GM19397 (cell line): ENCODE measurements around the gene LRRC63.
"Not testable (repeated sequence)": the region's sequence is repeated elsewhere in the genome, so short reads cannot be mapped to it uniquely, and the experiment has no call there.

ENCODE experiments used
- ATAC-seq: cut with Tn5 transposase; IDR thresholded peaks from one replicate; pipeline ENCODE4 v1.9.1; 2021; ENCODE audit warnings: mild to moderate bottlenecking, moderate library complexity; ENCODE audit not compliant: unreplicated experiment

Gene LRRC63

GRCh38 chr13:46232281-46232680, 20.6 kb downstream of the LRRC63 start:
- no peak for ATAC-seq

GRCh38 chr13:46235286-46235685, 23.6 kb downstream of the LRRC63 start:
- ATAC-seq: no peak

DNA sequence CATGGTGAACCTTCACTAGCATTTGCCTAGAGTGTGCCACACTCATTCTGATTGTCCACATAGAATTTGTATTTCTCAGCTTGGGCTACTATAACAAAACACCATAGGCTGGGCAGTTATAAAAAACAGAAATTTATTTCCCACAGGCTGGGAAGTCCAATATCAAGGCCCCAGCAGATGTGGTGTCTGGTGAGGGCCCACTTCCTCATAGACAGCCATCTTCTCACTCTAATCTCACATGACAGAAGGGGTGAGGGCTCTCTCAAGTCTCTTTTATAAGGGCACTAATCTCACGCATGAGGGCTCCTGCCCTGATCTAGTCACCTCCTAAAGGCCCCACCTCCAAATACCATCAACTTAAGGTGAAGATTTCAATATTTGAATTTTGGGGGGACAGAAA, 53.6 kb downstream of the LRRC63 start:
- ATAC-seq: no peak

DNA sequence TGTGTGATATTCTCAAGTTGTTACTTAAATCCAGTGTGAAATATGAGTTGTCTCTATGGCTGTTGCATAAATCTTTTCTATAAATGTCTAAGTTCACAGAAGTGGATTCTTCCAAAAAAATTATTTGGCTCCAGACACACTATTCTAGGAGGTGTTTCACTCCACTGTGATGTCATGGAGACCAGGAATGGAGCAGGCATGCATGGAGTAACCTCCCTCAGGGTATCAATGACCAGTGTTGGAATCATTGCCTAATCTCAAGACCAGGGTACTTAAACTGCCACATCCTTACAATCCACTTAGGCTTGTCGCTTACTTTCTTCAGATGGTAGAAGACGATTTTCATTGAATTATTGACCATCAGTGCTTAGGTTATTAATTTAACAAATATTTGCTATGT, 55.4 kb downstream of the LRRC63 start:
- ATAC-seq: no peak

GRCh38 chr13:46270416-46270815, 58.7 kb downstream of the LRRC63 start:
- ATAC-seq: no peak

DNA sequence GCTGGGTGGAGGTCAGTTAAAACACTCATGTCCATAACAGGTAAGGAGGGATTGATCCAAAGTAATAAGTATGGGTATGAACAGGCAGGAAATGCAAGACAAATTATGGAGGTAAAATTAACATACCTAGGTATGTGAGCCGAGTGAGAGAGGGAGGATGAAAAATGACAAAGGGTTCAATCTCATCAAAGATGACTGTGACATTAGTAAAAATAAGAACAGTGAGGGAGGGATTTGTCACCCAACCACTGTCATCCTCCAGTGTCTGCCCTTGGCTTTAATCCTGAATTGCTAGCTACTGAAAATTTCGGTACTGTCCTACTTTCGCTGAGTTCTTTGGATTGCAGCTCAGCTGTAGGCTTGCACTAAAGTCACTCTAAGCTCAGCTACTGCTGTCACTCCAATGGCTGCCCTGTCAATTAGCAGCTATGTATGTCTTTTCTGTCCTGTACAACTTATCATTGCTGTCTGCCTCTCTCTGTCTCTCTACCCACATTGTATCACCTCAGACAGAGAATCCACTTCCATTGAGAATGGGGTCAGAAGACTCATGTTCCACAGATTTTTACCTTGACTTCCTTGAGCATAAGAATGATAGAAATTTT, 62.5 kb downstream of the LRRC63 start:
- ATAC-seq: no peak

DNA sequence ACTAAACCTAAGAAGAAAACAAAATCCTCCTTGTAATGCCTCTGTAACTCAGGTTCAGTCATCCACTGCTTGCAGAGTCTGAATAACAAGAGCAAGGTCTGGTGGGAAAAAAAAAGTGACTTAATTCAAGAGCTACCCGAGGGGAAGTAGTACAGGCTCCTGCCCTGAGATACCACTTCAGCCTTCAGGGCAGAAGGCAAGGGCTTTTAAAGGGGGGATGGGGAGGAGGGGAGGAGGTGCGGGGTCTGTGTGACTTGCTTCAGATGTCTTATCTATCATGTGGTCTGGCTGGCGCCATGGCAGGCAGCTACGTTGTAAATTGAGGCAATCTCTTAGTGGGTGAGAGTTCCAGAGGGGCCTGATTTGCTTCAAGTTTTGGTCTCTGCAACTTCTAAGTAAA, 66.7 kb downstream of the LRRC63 start:
- ATAC-seq: no peak

- no peak for ATAC-seq
Measured at GRCh38 chr13:46281779-46282178, 70.1 kb downstream of the LRRC63 start.

DNA sequence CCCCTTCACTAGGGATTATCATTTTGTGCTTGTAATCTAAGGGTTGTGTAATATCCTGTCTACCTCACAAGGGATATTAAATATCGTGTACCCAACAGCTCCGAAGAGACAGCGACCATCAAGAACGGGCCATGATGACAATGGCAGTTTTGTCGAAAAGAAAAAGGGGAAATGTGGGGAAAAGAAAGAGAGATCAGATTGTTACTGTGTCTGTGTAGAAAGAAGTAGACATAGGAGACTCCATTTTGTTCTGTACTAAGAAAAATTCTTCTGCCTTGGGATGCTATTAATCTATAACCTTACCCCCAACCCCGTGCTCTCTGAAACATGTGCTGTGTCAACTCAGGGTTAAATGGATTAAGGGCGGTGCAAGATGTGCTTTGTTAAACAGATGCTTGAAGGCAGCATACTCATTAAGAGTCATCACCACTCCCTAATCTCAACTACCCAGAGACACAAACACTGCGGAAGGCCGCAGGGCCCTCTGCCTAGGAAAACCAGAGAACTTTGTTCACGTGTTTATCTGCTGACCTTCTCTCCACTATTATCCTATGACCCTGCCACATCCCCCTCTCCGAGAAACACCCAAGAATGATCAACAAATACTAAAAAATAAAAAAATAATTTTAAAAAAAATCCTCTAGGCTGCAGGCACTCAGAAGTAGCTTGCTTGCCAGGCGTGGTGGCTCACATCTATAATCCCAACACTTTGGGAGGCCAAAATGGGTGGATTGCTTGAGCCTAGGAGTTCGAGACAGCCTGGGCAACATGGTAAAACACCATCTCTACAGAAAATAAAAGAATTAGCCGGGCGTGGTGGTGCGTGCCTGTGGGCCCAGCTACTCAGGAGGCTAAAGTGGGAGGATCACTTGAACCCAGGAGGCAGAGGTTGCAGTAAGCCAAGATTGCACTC, 72.4 kb downstream of the LRRC63 start:
- ATAC-seq: not testable (repeated sequence)

DNA sequence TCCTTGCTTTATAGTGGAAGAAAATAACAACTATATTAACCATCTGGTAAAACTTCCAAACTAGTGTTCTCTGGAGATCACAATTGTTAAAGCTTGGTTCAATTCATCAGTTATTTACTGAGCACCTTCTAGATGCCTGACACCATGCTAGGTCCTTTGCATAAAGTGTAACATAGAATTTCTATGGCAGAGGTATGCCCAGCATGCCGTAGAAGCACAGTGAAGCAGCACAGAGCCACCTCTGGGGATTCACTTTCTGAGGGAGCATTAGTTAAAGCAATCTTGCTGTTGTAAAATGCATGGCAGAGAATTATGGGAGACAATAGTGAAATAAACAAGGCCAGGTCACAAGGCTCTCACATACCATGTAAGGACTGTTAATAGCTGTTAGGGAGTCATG, 75.2 kb downstream of the LRRC63 start:
- ATAC-seq: no peak

- no peak for ATAC-seq
Measured at GRCh38 chr13:46288570-46289259, 77.0 kb downstream of the LRRC63 start.

- no peak for ATAC-seq
Measured at GRCh38 chr13:46289260-46289955, 77.7 kb downstream of the LRRC63 start.

DNA sequence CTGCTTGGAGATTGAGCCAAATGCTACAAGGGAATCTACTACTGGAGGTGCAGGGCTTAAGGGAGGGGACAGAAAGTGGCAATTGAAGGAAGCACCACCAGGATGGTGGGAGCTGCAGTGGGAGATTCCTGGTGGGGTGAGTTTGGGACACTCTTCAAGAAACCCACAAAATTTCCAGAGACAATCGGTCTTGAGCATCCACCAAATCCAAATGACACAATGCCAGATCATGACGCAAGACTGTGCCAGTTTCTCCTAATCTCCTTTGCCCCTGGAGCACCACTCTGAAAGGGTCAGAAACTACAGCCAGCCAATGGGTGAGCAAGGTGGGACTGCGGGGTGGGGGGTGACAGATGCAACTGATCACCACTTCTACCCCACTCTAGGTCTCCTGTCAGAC, 78.7 kb downstream of the LRRC63 start:
- no peak for ATAC-seq

- ATAC-seq: no peak
Measured at GRCh38 chr13:46293436-46293835, 81.7 kb downstream of the LRRC63 start.

- ATAC-seq: peak; percentile 67
Measured at GRCh38 chr13:46295491-46296114, 83.9 kb downstream of the LRRC63 start.

GRCh38 chr13:46296115-46296822, 84.5 kb downstream of the LRRC63 start:
- ATAC-seq: peak; percentile 37

GRCh38 chr13:46296921-46297320, 85.2 kb downstream of the LRRC63 start:
- no peak for ATAC-seq

DNA sequence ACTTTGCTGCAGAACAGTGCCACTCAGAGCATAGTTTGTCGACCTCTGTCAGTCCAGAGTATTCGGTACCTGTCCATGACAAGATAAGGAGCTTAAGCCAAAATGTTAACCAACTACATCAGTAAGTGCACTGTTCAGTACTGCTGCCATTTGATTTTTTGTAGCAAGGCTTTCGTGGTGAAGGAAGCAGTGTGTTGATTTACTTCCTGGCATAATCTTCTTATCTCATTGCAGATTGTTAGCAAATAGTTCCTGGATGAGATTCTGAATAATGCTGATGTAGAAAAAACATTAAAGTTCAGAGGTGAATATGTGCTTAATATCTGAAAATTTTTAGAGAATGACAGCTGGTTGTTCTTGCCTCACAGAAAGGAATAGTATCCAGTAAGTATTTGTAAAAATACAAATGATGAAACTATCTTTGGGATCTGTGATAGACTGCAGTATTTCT, 85.7 kb downstream of the LRRC63 start:
- ATAC-seq: no peak

DNA sequence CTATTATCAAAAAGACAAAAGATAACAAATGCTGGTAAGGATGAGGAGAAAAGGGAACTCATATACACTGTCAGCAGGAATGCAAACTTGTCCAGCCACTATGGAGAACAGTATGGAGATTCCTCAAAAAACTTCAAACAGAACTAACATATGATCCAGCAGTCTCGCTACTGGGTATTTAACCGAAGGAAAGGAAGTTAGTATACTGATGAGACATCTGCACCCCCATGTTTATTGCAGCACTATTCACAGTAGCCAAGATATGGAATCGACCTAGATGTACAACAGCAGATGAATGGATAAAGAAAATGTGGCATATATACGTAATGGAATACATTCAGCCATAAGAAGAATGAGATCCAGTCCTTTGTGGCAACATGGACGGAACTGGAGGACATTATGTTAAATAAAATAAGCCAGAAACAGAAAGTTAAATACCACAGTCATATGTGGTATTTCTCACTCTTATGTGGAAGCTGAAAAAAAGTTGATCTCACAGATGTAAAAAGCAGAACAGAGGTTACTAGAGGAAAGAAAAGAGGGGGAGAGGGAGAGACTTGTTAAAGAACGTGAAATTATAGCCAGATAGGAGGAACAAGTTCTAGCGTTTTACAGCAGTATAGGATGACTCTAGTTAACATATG, 92.1 kb downstream of the LRRC63 start:
- ATAC-seq: no peak

DNA sequence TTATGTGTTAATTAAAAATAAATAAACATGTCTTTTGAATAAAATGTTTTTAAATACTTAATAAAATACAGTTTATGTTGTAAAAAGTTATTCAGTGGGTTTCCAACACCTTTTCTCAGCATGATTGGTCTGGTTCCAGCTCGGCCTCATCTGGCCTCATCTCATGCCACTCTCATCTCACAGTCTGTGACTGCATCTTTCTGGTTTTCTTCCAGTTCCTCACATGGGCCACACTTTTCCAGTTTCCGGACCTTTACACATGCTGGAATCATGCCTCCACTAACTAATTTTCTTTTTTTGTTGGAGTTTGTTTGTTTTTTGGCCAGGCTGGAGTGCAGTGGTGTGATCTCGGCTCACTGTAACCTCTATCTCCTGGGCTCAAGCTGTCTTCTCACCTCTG, 92.8 kb downstream of the LRRC63 start:
- no peak for ATAC-seq
